ENCODE results near the gene IGFBP2. TPM values are rescaled to one million over a fixed set of nuclear protein-coding genes. Genes with fewer than 3 reads are reported as not detected.
A peak's percentile ranks its signal among the peaks of the same experiment; 100 is the strongest.

Gene IGFBP2
- total RNA-seq, 3 donors from 2014 or later, result 16.0 to 131 (median 115) TPM

DNA sequence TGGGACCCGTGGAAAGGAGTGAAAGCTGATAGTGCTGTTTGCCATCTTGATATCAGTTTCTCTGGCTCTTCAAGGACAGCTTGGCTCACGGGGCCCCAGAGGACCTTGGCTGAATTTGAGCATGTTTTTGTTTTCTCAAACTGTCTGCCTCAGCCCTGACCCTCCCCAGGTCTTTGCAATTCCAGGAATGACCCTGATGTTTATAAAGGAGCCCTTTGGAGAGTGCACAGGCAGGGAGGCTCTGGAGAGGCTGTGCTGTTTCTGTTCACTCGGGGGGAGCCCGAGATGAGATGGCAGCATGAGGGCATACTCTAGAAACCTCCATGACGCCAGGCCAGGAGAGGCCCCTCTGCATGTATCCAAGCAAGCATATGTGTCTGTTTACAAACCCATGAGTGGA, 16.4 kb downstream of the IGFBP2 start:
- DNase-seq (ENCODE audit: low spot score in 2 of 2), result no peak
- intact Hi-C loops (cut with DNase I; ENCODE audit: low total_unique reads), result no loop called here
- TF ChIP-seq POLR2A (IDR thresholded peaks at IDR 0.05) (no peak), POLR2AphosphoS5 (IDR thresholded peaks at IDR 0.05) (no peak)
- TF ChIP-seq, protein P1, sequence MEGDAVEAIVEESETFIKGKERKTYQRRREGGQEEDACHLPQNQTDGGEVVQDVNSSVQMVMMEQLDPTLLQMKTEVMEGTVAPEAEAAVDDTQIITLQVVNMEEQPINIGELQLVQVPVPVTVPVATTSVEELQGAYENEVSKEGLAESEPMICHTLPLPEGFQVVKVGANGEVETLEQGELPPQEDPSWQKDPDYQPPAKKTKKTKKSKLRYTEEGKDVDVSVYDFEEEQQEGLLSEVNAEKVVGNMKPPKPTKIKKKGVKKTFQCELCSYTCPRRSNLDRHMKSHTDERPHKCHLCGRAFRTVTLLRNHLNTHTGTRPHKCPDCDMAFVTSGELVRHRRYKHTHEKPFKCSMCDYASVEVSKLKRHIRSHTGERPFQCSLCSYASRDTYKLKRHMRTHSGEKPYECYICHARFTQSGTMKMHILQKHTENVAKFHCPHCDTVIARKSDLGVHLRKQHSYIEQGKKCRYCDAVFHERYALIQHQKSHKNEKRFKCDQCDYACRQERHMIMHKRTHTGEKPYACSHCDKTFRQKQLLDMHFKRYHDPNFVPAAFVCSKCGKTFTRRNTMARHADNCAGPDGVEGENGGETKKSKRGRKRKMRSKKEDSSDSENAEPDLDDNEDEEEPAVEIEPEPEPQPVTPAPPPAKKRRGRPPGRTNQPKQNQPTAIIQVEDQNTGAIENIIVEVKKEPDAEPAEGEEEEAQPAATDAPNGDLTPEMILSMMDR (IDR thresholded peaks at IDR 0.05), result no peak
- Histone ChIP-seq H3K4me3 (no peak overlapping the region), H3K36me3 (no peaks in the 10 kb centered on the region), H3K27me3 (no peaks in the 10 kb centered on the region), H3K4me1 (peaks cover 0 to 3% of the 10 kb centered on the region in 2 donors), H3K9me3 (no peaks in the 10 kb centered on the region), H3K27ac (no peak overlapping the region)

DNA sequence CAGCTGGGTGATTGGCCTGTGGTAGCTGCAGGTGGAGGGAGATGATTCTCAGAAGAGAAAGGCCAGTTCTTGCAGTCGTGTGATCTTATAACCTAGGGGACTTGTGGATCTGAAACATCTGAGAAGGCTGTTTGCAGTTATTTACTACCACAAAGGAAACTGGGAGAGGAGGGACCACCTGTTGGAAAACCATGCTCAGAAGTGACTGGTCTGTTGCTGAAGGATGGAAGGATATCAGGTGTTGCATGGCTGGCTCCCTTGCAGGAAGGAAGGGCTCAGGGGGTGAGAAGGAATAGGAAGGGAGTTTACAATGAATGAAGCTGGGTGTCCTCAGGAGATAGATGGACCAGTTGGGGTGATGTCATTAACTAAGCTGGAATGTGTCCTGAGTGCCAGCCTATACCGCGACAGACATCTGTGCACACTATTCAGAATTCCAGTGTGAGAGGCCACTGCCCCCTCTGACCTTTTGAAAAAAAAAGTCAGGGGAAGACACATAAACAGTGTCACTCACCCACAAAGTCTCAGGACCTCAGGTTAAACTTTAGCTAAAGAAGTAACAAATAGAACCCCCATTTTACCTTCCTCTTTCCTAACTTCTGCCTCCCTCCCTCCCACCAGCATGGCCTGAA, 17.5 kb downstream of the IGFBP2 start:
- Histone ChIP-seq H3K27ac (no peak overlapping the region), H3K9me3 (no peaks in the 10 kb centered on the region), H3K27me3 (no peaks in the 10 kb centered on the region), H3K36me3 (no peaks in the 10 kb centered on the region), H3K4me1 (no peaks in the 10 kb centered on the region), H3K4me3 (no peak overlapping the region)
- no peak for TF ChIP-seq POLR2A (IDR thresholded peaks at IDR 0.05)
- TF ChIP-seq, protein P1 (IDR thresholded peaks at IDR 0.05), result no peak
- TF ChIP-seq POLR2AphosphoS5 (IDR thresholded peaks at IDR 0.05), result no peak
- intact Hi-C loops (cut with DNase I; ENCODE audit: low total_unique reads), result no loop called here
- DNase-seq (ENCODE audit: low spot score in 2 of 2), result no peak

DNA sequence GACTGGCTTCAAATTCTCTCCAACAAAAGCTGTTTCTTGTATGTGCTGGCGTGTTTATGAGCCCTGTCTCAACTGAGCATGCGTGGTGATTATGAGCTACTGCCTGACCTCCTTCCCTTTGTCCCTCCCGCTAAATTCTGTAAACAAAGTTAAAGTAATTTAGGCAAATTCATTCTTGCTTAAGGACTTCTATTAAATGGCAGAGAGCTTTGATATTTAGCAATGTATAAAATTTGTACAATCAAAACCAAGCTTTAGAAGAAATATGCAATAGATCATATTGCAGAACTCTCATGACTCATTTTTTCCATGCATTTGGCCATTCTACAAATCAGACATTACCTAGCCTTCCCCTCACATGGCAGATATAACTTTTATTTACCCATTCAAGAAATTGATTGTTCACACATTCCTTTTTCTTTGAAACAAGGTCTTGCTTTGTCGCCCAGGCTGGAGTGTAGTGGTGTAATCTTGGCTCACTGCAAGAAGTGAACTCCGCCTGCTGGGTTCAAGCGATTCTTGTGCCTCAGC, 18.2 kb downstream of the IGFBP2 start:
- Histone ChIP-seq H3K27ac (no peak overlapping the region), H3K9me3 (no peaks in the 10 kb centered on the region), H3K36me3 (no peaks in the 10 kb centered on the region), H3K4me1 (no peaks in the 10 kb centered on the region), H3K4me3 (no peak overlapping the region), H3K27me3 (no peaks in the 10 kb centered on the region)
- TF ChIP-seq, protein P1 (IDR thresholded peaks at IDR 0.05), result no peak
- TF ChIP-seq POLR2A (IDR thresholded peaks at IDR 0.05), result no peak
- no peak for TF ChIP-seq POLR2AphosphoS5 (IDR thresholded peaks at IDR 0.05)
- no peak for DNase-seq (ENCODE audit: low spot score in 2 of 2)
- intact Hi-C loops (cut with DNase I; ENCODE audit: low total_unique reads), result no loop called here

DNA sequence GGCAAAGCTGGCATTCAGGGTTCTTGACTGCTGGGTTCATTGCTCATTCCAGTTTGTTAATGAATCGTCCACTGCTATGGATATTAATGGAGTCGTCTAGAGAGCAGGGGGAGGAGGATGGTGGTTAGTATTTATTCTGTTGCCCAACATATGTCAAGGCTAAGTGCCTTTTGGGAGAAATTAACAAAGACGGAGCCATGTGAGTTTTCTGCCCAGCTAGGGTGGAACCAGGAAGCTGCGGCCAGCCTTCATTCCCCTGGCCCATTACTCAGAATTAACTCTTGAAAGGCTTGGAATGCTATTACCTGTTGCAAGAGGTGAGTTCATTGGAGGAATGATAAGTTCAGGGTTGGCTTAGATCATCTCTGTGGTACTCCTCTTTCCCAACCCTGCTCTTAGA, 19.3 kb downstream of the IGFBP2 start:
- Histone ChIP-seq H3K9me3 (no peaks in the 10 kb centered on the region), H3K4me1 (no peaks in the 10 kb centered on the region), H3K4me3 (no peak overlapping the region), H3K36me3 (no peaks in the 10 kb centered on the region), H3K27ac (no peak overlapping the region), H3K27me3 (no peaks in the 10 kb centered on the region)
- intact Hi-C loops (cut with DNase I; ENCODE audit: low total_unique reads), result no loop called here
- TF ChIP-seq POLR2AphosphoS5 (IDR thresholded peaks at IDR 0.05), result no peak
- TF ChIP-seq POLR2A (IDR thresholded peaks at IDR 0.05), result no peak
- TF ChIP-seq, protein P1 (IDR thresholded peaks at IDR 0.05), result no peak
- DNase-seq (ENCODE audit: low spot score in 2 of 2), result no peak

DNA sequence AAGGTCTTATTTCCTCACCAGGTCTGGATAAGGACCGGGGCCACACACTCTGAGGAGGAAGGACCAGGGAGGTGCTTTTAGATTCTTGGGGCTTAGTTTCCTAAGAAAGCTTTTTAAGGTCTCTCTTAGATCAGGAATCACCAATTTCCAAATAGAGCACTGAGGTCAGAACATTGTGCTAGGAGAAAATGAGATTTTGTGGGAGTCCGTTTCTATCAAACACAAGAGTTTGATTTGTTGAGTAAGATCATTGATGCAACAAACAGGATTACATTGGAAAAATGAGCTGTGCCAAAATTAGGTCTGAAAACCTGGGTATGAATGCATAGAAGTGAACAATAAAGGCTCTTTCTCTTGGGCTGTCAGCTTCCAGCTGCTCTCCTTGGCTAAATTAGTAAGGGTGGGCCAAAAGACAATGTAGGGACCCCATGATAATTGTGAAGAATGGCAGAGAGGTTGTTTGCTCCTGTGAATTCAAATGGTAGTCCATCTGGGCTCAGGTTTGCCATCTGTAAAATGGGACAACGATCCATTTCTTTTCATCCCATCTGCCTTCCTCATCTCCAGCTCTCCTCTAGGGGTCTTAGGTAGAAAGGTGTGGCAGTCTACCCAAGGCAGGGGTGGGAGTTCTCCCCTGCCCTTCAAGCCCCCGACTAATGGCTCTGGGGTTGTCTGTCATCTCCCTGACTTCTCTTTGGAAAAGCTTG, 20.0 kb downstream of the IGFBP2 start:
- intact Hi-C loops (cut with DNase I; ENCODE audit: low total_unique reads), result no loop called here
- Histone ChIP-seq H3K27ac (peak overlapping the region in 1 of 2 donors; percentile 27), H3K4me1 (no peaks in the 10 kb centered on the region), H3K36me3 (no peaks in the 10 kb centered on the region), H3K27me3 (no peaks in the 10 kb centered on the region), H3K9me3 (no peaks in the 10 kb centered on the region), H3K4me3 (no peak overlapping the region)
- no peak for TF ChIP-seq POLR2A (IDR thresholded peaks at IDR 0.05)
- TF ChIP-seq POLR2AphosphoS5 (IDR thresholded peaks at IDR 0.05), result no peak
- no peak for DNase-seq (ENCODE audit: low spot score in 2 of 2)

Measured in breast epithelium (tissue), 4 donors.